GM12891 (cell line): ENCODE data around the gene NPHP4.

Experiments
- POLR2A ChIP-seq: IDR thresholded peaks from 2 replicates; pipeline ENCODE4 v1.6.1; 2011; ENCODE audit warnings: low read depth, low read length, control low read depth
- SPI1 ChIP-seq: IDR thresholded peaks from 2 replicates; pipeline ENCODE4 v1.6.1; 2011; ENCODE audit warnings: low read depth, low read length, control low read depth
- TAF1 ChIP-seq: IDR thresholded peaks from 2 replicates; pipeline ENCODE4 v1.6.1; 2011; ENCODE audit warnings: low read depth, low read length, control low read depth

DNA sequence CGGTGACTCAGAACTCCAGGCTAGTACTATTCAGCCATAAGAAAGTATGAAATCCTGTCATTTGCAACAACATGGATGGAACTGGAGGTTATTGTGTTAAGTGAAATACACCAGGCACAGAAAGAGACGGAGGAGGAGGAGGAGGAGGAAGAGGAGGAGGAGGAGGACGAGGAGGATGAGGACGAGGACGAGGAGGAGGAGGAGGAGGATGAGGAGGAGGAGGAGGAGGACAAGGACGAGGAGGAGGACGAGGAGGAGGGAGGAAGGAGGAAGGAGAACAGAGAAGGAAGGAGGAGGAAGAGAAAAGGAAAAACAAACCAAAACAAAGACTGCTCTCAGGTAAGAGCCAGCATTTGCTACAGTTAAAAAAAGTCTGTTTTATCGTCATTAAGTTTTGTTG lies 178.7 kb downstream of the NPHP4 start:
- TF ChIP-seq POLR2A (no peak), SPI1 (no peak), TAF1 (no peak)
